HG03103 (cell line): ENCODE measurements around the gene TH.

Source experiments
- ATAC-seq: cut with Tn5 transposase; IDR thresholded peaks from one replicate; pipeline ENCODE4 v1.9.1; 2021; ENCODE audit warnings: low read depth; ENCODE audit not compliant: unreplicated experiment

TH gene

DNA sequence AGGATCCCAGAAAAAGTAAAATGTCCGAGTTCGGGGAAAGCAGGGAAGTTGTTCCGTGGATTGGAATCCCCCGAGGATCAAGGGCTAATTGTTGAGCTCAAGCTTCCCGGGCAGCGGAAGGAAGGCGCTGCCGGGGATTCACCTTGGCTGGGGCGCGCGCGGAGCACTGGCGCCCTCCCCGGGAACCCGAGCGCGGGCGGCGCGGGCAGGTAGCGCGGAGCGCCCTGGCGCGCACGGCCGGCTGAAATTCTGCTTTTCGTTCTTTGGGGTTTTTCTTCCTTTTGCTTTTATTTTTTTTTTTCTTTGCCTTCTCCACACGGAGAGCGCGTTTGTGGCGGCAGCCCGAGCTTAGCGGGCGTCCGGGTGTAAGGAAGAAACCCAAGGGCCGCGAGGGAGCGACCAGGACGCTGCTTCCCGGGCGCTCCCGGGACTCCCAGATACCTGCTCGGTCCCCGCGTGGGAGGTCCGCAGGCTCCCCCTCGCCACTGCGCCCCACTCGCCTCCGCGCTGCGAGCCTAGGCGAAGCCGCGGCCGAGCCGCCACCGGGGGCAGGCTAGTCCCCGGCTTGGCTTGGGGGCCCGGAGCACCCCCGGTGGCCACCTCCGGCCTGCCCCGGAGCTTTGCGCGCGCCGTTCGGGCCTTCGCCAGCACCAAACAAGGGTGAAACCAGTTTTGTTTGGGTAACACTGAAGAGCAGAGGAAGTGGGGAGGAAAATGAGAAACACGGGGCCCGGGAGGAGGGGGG, 27.6 kb downstream of the TH start:
- ATAC-seq, result no peak

- no peak for ATAC-seq
These were observed 28.2 kb downstream of the TH start for GRCh38 chr11:2143477-2143798.

DNA sequence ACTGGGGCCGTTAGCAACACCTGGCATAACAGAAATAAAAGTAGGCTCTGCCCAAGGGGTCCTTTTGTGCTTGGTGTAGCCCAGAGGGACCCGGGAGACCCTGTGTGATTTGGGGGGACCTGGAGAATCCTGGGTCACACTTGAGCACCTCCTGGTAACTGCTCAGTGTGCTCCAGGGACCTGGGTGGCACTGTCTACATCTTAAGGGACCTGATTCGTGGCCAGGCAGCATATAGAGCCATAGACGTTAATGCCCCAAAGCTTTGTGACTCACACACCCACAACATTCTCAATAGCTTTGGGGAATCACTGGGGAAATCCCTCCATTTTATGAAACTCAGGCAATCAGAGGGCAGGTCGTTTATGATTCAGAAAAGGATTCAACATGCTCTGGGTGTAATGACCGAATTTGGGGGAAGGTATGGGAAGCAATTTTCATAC, 28.8 kb downstream of the TH start:
- ATAC-seq, result no peak

GRCh38 chr11:2142300-2142759, 29.3 kb downstream of the TH start:
- ATAC-seq, result no peak

DNA sequence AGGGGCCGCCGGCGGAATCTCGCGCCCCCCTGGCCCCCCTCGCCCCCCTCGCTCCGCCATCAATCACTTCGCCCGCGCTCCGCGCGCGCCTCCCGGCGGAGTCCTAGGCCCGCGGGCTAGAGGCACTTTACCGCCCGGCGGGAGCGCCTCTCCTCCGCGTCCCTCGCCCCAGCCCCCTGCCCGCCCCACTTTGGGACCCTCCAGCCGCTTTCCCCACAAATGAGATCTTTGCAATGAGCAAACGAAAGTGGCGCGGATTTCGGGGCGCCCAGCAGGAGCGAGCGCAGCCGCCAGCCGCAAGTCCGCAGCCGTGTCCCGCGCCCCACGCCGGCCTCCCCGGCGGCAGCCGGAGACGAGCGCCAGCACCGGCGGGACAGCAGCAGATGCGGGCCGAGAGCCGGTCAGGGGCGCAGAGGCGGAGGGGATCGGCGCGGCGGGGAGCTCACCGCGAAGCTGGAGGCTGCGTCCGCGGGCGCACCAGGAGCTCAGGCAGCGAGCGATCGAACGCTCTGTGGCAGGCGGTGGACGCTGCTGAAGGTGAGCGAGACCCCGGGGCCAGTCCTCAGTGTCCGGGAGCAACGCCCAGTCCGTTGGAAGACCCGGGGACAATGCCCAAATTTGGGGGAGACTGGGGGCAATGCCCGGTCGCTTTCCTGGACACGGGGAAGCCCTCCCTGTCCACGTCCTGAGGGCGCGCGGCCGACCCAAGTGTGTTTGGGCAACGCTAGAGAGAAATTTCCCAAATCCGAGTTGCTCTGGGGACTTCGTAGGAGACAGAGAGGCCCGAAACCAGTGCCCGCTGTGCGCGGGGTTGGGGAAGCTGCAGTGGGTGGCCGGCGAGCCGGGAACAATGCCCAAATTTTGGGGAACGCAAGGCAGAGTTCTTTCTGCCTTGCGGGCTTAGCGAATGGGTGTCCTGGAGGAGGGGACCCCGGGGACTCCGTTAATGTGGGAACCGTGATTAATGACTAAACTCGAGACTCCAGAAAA, 30.9 kb downstream of the TH start:
- no peak for ATAC-seq

- ATAC-seq, result no peak
These were observed 31.8 kb downstream of the TH start for GRCh38 chr11:2139621-2140337.

- no peak for ATAC-seq
These were observed 32.5 kb downstream of the TH start, which contains the start of gene IGF2 for GRCh38 chr11:2139123-2139521. TSS of gene IGF2 (minus strand) at chr11:2139389. CDS start at chr11:2135523, 3,866 bp downstream.

GRCh38 chr11:2138431-2139122, 33.0 kb downstream of the TH start:
- ATAC-seq, result no peak

DNA sequence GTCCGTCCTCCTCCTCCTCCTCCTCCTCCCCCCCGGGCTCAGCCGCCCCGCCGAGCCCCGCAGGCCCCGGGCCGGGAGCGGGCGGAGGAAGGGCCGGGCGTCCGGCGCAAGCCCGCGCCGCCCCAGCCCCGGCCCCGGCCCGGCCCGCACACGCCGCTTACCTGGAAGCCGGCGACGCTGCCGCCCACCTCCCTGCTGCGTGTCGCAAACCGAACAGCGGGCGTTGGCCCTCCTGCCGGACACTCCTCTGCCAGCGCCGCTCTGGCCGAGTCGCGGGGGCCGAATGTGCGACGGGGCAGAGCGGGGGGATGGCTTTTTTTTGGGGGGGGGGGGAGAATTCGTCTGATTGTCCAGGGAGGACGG, 33.6 kb downstream of the TH start:
- ATAC-seq, result no peak

- ATAC-seq, result no peak
These were observed 34.2 kb downstream of the TH start for GRCh38 chr11:2137202-2138067.

DNA sequence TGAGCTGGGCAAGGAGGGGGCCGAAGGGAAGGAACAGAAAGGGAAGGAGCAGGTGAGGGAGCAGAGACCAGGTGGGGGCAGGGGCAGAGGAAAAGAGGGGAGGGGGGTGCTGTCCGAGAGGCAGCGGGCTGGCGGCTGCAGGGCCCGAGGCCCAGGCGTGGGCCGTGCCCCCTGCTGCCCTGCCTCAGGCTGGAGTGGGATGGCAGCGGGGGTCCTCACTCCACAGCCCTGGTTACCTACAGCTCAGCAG, 34.7 kb downstream of the TH start:
- no peak for ATAC-seq

- no peak for ATAC-seq
These were observed 35.2 kb downstream of the TH start for GRCh38 chr11:2136209-2136951.

DNA sequence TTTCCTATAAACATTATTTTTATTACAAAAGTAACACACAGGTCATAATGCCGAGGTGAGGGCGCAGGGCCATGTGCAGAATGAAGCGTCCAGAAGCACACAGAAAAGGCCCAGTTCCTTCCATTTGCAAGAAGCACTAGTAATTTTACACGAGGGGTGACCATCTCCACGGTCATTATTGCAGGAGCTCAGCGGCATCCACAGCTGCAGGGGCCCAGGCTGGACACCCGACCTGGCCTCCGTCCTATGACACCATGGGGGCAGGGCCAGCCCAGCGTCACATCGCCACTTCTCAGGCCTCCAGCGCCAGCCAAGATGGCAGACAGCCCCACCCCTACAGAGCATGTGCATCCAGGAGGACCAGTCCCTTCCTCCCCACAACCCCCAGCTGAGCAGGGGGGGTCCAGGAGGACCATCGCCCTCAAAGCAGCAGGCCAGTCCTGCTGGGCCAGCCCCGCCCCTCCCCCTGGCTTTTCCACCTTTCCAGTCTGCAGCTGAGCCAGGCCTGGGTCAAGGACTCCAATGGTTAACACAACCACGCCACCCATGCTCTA, 35.9 kb downstream of the TH start:
- no peak for ATAC-seq

- ATAC-seq, result no peak
These were observed 36.5 kb downstream of the TH start for GRCh38 chr11:2135018-2135569.

DNA sequence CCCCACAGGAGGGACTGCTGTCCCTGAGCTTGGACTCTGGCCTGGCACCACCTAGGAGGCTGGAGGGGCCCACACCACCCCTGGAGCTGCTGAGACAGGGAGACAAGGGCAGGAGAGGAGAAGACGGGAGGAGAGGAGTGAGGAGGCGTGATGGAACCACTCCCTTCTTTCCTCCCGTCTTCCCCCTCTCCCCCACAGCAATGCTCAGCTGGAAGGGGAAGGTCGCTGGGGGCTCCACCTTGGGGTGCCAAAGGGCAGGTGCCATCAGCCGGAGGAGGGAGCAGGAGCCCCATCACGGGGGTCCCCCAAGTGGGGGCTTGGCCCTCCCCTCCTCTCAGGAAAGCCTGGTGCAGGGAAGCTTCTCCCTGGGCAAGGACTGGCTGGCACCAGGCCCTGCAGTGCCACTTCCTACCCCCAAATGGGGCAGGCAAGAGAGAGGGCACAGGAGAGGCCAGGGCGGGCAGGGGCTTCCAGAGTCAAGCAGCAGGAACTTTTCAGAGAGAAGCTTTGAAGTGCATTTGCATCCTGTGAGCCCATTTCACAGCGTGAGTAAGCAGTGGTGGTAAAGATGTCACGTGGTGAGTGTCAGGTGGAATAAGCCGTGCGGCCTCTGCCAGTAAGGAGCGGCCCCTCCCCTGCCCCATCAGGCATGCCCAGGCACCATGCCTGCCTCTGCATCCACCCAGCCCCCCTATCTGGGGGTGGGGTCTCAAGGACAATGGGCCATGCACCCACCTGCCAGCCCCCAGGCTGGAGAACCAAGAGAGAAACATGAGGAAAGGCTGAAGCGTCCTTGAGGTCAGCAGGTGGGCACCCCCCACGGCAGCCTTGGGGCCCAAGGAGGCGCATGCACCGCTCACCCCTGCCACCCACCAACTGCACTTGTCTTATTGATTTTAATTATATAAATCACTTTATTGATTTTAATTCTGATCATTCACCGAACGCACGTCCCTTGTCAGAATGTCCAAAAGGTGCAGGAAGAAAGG, 37.3 kb downstream of the TH start:
- no peak for ATAC-seq

- ATAC-seq, result no peak
These were observed 38.2 kb downstream of the TH start for GRCh38 chr11:2133241-2134021.

- ATAC-seq, result no peak
These were observed 38.8 kb downstream of the TH start for GRCh38 chr11:2132874-2133240.
